ENCODE measurements around the gene KCNG4. TPM values are rescaled to one million over a fixed set of nuclear protein-coding genes. Genes with fewer than 3 reads are reported as not detected.
A peak's percentile ranks its signal among the peaks of the same experiment; 100 is the strongest.

The KCNG4 gene
- total RNA-seq, 1 donor = not detected

GRCh38 chr16:84190731-84191388 is 49.0 kb downstream of the KCNG4 start, which contains the start of gene ADAD2:
ADAD2 (plus strand) TSS chr16:84191157; CDS start chr16:84191231, 74 bp downstream.
- Histone ChIP-seq H3K36me3 (ENCODE audit: insufficient read depth, low read length) (no peaks in the 10 kb centered on the region), H3K27ac (ENCODE audit: low read depth, low read length) (no peak within 1 kb of the TSS), H3K27me3 (ENCODE audit: insufficient read depth, low read length) (peaks cover 5% of the 10 kb centered on the region), H3K4me3 (ENCODE audit: insufficient read depth, low read length) (no peak within 1 kb of the TSS), H3K9me3 (ENCODE audit: low read depth, low read length) (no peaks in the 10 kb centered on the region), H3K79me2 (ENCODE audit: insufficient read depth, low read length) (peaks cover 10% of the 10 kb centered on the region), H4K20me1 (ENCODE audit: insufficient read depth, low read length) (no peaks in the 10 kb centered on the region), H2AFZ (ENCODE audit: low read length) (no peak within 1 kb of the TSS), H3K4me1 (ENCODE audit: insufficient read depth, low read length) (no peaks in the 10 kb centered on the region), H3K4me2 (ENCODE audit: insufficient read depth, low read length) (no peak within 1 kb of the TSS)
- peak; percentile 86 for DNase-seq (ENCODE audit: insufficient read length, low spot score, missing footprints)
- TF ChIP-seq CTCF (IDR thresholded peaks at IDR 0.05; ENCODE audit: extremely low read depth, low read depth, low read length) = no peak

GRCh38 chr16:84186685-84187437 is 53.0 kb downstream of the KCNG4 start, which contains the start of gene TAF1C:
TAF1C (minus strand) TSS chr16:84187057; CDS start chr16:84184988, 2,069 bp downstream.
- Histone ChIP-seq H3K4me2 (ENCODE audit: insufficient read depth, low read length) (peak within 1 kb of the TSS; percentile 68), H3K36me3 (ENCODE audit: insufficient read depth, low read length) (peaks cover 14% of the 10 kb centered on the region), H3K4me3 (ENCODE audit: insufficient read depth, low read length) (peak within 1 kb of the TSS; percentile 100), H3K27me3 (ENCODE audit: insufficient read depth, low read length) (no peaks in the 10 kb centered on the region), H3K9me3 (ENCODE audit: low read depth, low read length) (no peaks in the 10 kb centered on the region), H4K20me1 (ENCODE audit: insufficient read depth, low read length) (peaks cover 10% of the 10 kb centered on the region), H3K4me1 (ENCODE audit: insufficient read depth, low read length) (no peaks in the 10 kb centered on the region), H3K27ac (ENCODE audit: low read depth, low read length) (peak within 1 kb of the TSS; percentile 70), H3K79me2 (ENCODE audit: insufficient read depth, low read length) (peaks cover 39% of the 10 kb centered on the region), H2AFZ (ENCODE audit: low read length) (peak within 1 kb of the TSS; percentile 97)
- peak; percentile 100 for DNase-seq (ENCODE audit: insufficient read length, low spot score, missing footprints)
- TF ChIP-seq CTCF (IDR thresholded peaks at IDR 0.05; ENCODE audit: extremely low read depth, low read depth, low read length) = peak; percentile 96

GRCh38 chr16:84184775-84185174 is 55.0 kb downstream of the KCNG4 start:
- Histone ChIP-seq H2AFZ (ENCODE audit: low read length) (no peak overlapping the region), H3K27me3 (ENCODE audit: insufficient read depth, low read length) (no peaks in the 10 kb centered on the region), H3K36me3 (ENCODE audit: insufficient read depth, low read length) (peaks cover 25% of the 10 kb centered on the region), H3K4me2 (ENCODE audit: insufficient read depth, low read length) (no peak overlapping the region), H3K9me3 (ENCODE audit: low read depth, low read length) (no peaks in the 10 kb centered on the region), H3K4me1 (ENCODE audit: insufficient read depth, low read length) (no peaks in the 10 kb centered on the region), H3K27ac (ENCODE audit: low read depth, low read length) (no peak overlapping the region), H4K20me1 (ENCODE audit: insufficient read depth, low read length) (peaks cover 10% of the 10 kb centered on the region), H3K4me3 (ENCODE audit: insufficient read depth, low read length) (no peak overlapping the region), H3K79me2 (ENCODE audit: insufficient read depth, low read length) (peaks cover 39% of the 10 kb centered on the region)
- no peak for TF ChIP-seq CTCF (IDR thresholded peaks at IDR 0.05; ENCODE audit: extremely low read depth, low read depth, low read length)
- peak; percentile 58 for DNase-seq (ENCODE audit: insufficient read length, low spot score, missing footprints)
